Calu3 (cell line): Measurements from ENCODE around the gene NCLN. TPM values are rescaled to one million over a fixed set of nuclear protein-coding genes. Genes with fewer than 3 reads are reported as not detected.

Experiments used
- BruUV-seq: library from RNA; stranded (reverse); fragments of 400-500 nt; replicated peaks from 2 replicates; lab custom pipeline; 2021; lab: Mats Ljungman, UMichigan
- CTCF ChIA-PET: fragments of 300-600 bp; sonication (Branson Sonifier 250); formaldehyde crosslinking; loops from one replicate; lab custom pipeline; 2022; ENCODE audit warnings: antibody characterized with exemption; lab: Charles Lee
- DNase-seq: peaks from one replicate; pipeline ENCODE4 v3.0.0; 2022
- H3K27ac Mint-ChIP-seq: one replicate; pipeline ENCODE4 v1.8.0; 2022; ENCODE audit warnings: mixed read lengths; ENCODE audit not compliant: unreplicated experiment
- H3K27me3 Mint-ChIP-seq: one replicate; pipeline ENCODE4 v1.8.0; 2022; ENCODE audit warnings: mixed read lengths; ENCODE audit not compliant: unreplicated experiment
- H3K36me3 Mint-ChIP-seq: one replicate; pipeline ENCODE4 v1.8.0; 2022; ENCODE audit warnings: mild to moderate bottlenecking, moderate library complexity, mixed read lengths; ENCODE audit not compliant: insufficient read depth, unreplicated experiment
- H3K4me1 Mint-ChIP-seq: one replicate; pipeline ENCODE4 v1.8.0; 2022; ENCODE audit warnings: mild to moderate bottlenecking, low read depth, mixed read lengths; ENCODE audit not compliant: unreplicated experiment
- H3K4me3 Mint-ChIP-seq: one replicate; pipeline ENCODE4 v1.8.0; 2022; ENCODE audit warnings: mild to moderate bottlenecking, low read depth, moderate library complexity, mixed read lengths; ENCODE audit not compliant: unreplicated experiment
- H3K9me3 Mint-ChIP-seq: one replicate; pipeline ENCODE4 v1.8.0; 2022; ENCODE audit warnings: low read depth, mixed read lengths; ENCODE audit not compliant: unreplicated experiment
- CTCF ChIP-seq: fragments of 200-600 bp; IDR thresholded peaks from one replicate; pipeline ENCODE4 v1.8.0; 2022; ENCODE audit warnings: antibody characterized with exemption; ENCODE audit not compliant: unreplicated experiment
- intact Hi-C: fragments of 100-400 bp; cut with micrococcal nuclease; formaldehyde crosslinking; loops from one replicate; pipeline ENCODE4 v1.10.0; 2022; ENCODE audit not compliant: unreplicated experiment
- total RNA-seq: library from RNA; stranded (reverse); gene quantifications from 2 replicates; pipeline ENCODE4 v1.2.3, GENCODE V29; 2022

NCLN gene
- total RNA-seq, 1 experiment from 2014 or later: 79.6 TPM

- H3K4me1 Mint-ChIP-seq: no peaks in the 10 kb centered on the region
- H3K9me3 Mint-ChIP-seq: no peaks in the 10 kb centered on the region
- peak; percentile 34 for DNase-seq
- no peaks in the 10 kb centered on the region for H3K36me3 Mint-ChIP-seq
- no peak for TF ChIP-seq CTCF
- peaks cover 21% of the 10 kb centered on the region for H3K27me3 Mint-ChIP-seq
- H3K4me3 Mint-ChIP-seq: no peak overlapping the region
- no TSS peak for BruUV-seq
- no peak overlapping the region for H3K27ac Mint-ChIP-seq
- intact Hi-C loops: no loop called here
- CTCF ChIA-PET: no interaction called here
These were observed 58.3 kb downstream of the NCLN start for GRCh38 chr19:3243819-3244700.

GRCh38 chr19:3245050-3245449 lies 59.3 kb downstream of the NCLN start:
- BruUV-seq: no TSS peak
- H3K27me3 Mint-ChIP-seq: peaks cover 21% of the 10 kb centered on the region
- CTCF ChIA-PET: interaction anchor here (0.6 kb wide), 1 partner anchor 401 kb away, joined by 6 read pairs; no protein-coding TSS in a partner anchor
- no peak overlapping the region for H3K27ac Mint-ChIP-seq
- no peaks in the 10 kb centered on the region for H3K9me3 Mint-ChIP-seq
- no peaks in the 10 kb centered on the region for H3K4me1 Mint-ChIP-seq
- TF ChIP-seq CTCF: no peak
- intact Hi-C loops: no loop called here
- no peak overlapping the region for H3K4me3 Mint-ChIP-seq
- no peak for DNase-seq
- H3K36me3 Mint-ChIP-seq: no peaks in the 10 kb centered on the region

GRCh38 chr19:3248728-3249326 lies 63.1 kb downstream of the NCLN start:
- no peak for TF ChIP-seq CTCF
- DNase-seq: no peak
- Mint-ChIP-seq H3K36me3 (no peaks in the 10 kb centered on the region), H3K4me3 (no peak overlapping the region), H3K4me1 (no peaks in the 10 kb centered on the region), H3K9me3 (no peaks in the 10 kb centered on the region), H3K27ac (no peak overlapping the region), H3K27me3 (peaks cover 44% of the 10 kb centered on the region)
- CTCF ChIA-PET: interaction anchor here (0.6 kb wide), 2 partner anchors 287 to 917 kb away, joined by 3 to 4 read pairs; no protein-coding TSS in a partner anchor
- intact Hi-C loops: no loop called here
- BruUV-seq: no TSS peak

- intact Hi-C loops: no loop called here
- peaks cover 50% of the 10 kb centered on the region for H3K27me3 Mint-ChIP-seq
- H3K4me1 Mint-ChIP-seq: no peaks in the 10 kb centered on the region
- no peak overlapping the region for H3K4me3 Mint-ChIP-seq
- no peak overlapping the region for H3K27ac Mint-ChIP-seq
- TF ChIP-seq CTCF: no peak
- H3K36me3 Mint-ChIP-seq: no peaks in the 10 kb centered on the region
- no peaks in the 10 kb centered on the region for H3K9me3 Mint-ChIP-seq
- no TSS peak for BruUV-seq
- peak; percentile 10 for DNase-seq
- CTCF ChIA-PET: interaction anchor here (0.6 kb wide), 3 partner anchors 52 to 916 kb away, joined by 3 to 6 read pairs (median 4); no protein-coding TSS in a partner anchor
These were observed 63.7 kb downstream of the NCLN start for GRCh38 chr19:3249408-3249807.
